EL (cell line): ENCODE measurements around the gene FERMT3.

Experiments
- DNase-seq: peaks from one replicate; pipeline ENCODE4 v3.0.0-alpha.2; 2016

Gene FERMT3

DNA sequence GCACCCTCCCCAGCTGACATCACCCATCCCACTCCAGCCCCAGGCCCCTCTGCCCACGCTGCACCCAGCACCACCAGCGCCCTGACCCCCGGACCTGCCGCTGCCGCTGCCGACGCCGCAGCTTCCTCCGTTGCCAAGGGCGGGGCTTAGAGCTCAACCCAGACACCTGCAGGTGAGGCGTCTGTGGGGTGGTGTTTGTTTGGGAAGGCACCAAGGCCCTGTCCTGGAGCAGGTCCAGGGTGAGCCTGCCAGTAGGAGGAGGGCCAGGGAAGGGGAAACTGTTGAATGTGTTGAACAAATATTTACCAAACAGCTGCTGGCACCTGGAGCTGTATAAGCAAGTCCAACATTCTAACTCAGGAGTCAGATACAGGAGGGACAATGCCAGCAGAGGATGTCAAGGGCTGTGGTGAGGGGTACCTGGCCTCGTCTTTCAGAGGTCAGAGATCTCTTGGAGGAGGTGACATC, 31.0 kb downstream of the FERMT3 start:
- no peak for DNase-seq

DNA sequence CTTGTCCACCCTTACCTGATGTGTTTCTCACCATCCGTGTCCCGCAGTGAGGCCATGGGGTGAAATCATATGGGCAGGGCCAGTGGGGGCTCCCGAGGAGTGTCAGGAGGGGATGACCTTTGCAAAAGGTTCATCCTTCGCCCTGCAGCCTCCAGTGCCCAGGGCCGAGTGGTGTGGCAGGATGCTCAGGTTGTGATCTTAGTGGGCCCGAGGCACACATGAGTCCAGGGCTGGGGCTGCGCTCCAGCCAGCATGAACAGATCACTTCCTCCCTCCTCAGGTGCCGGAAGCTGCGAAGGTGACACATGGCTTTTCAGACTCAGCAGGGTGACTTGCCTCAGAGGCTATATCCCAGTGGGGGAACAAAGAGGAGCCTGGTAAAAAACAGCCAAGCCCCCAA, 31.6 kb downstream of the FERMT3 start:
- DNase-seq = no peak

DNA sequence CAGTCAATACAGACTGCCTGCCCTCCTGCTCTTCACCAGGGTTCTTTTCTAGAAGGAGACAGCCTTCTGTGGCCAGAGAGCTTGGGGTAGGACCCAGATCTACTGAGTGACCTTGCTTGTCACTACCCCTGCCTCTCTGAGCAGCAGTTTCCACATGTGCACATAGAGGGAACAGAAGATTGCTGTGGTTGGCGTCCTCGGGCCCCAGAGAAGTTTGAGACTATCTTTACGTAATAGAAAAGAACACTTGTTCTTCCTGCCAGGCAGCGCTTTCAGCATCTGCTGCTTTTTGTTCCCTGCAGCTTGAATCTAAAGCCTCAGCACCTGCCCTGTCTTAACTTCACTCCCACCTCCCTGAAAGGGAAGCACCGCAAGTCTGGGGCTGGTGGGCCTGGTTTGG, 32.5 kb downstream of the FERMT3 start:
- no peak for DNase-seq

- DNase-seq = no peak
Observed at GRCh38 chr11:64239662-64240434, 33.3 kb downstream of the FERMT3 start.

DNA sequence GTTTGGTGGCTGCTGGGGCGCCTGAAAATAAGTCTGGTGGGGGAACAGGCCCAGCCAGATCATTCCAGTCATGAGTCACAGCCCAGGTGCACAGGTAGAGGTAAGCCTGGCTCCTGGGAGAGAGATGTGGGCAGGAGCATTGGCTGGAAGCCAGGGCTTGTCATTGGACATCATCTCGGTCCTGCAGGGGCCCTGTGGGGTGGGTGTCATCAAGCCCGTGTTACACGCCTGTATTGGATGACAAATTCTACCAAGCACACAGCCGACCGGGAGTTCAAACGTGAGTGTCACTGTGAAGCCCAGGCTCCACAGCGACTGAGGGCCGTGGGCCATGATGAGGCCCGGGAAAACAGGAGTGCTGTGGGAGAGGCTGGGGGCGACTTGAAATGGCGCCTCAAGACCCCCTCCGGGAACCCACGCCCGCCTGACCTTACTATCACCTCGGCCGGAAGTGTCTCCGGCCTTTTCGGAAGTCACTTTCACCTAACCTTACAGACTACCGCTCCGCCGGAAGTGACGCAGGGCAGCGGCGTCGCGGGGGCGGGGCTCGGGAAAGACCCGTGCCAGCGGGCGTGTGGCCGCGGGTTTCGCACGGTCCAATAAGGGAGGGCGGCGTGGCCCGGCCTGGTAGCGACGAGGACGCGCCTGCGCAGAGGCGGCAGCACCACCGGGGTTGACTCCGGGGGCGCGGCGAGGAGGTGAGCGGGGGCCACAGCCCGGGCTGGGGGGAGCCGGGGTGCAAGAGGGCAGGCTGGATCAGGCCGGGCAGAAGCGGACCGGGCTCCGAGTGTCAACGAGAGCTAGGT, 34.1 kb downstream of the FERMT3 start, which contains the start of gene FKBP2:
FKBP2 (plus strand) TSS at position 661 of the 806 bp plus-strand sequence. CDS start 1,293 bp downstream, outside the sequence.
- peak; percentile 97 for DNase-seq

DNA sequence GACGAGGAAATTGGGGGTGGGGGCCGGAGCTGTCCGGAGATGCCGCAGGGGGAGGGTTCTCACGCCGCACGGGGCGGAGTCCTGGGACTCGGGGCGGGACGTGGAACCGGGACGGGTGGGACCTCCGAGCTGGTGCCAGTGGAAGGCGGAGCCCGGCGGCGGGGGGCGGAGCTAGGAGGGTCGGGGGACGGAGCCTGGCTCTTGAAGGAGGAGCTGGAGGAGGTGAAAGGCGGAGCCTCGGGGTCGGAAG, 34.6 kb downstream of the FERMT3 start:
- DNase-seq = peak; percentile 99

GRCh38 chr11:64241491-64242374, 35.2 kb downstream of the FERMT3 start:
- DNase-seq = peak; percentile 71

DNA sequence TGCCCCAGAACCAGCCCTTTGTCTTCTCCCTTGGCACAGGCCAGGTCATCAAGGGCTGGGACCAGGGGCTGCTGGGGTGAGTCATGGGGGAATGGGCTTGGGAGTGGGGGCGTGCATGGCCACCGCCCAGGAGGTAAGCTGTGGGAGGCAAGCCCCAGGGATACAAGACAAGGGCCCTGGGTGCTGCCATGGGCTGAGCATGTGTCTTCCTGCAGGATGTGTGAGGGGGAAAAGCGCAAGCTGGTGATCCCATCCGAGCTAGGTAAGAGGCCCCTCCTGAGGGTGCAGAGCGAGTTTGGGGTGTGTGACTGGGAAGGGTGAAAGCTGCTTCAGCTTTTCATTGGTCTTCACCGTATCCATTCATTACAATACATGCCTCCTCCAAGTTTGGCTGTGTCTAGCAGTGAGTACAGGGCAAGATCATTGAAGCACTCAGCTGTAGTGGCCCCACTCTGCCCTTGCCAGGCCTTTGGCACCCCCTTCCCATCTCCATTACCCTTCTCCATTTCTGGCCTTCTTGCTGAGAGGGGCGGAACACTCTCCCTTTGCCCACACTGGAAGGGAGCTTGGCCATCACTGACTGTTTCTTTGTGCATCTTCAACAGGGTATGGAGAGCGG, 36.8 kb downstream of the FERMT3 start:
- peak; percentile 21 for DNase-seq

GRCh38 chr11:64244107-64244506, 37.6 kb downstream of the FERMT3 start:
- DNase-seq = no peak

DNA sequence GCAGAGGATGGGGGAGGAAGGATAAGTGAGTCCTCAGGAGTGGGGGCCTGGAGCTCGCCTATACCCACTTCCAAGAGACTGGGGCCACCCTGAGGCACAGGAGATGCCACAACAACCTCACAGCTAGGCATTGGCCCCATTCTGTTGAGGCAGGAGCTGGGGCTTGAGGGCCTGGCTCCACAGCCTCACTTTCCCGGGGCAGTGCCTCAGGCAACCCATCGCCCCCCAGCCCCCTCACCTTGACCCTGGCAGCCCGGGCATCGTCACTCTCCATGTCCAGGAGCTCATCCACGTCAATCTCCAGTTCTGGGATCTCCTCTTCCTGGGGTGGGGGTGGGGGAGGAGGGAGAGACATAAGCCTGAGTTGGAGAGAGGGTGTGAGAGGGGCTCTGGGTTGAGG, 38.4 kb downstream of the FERMT3 start:
- no peak for DNase-seq

DNA sequence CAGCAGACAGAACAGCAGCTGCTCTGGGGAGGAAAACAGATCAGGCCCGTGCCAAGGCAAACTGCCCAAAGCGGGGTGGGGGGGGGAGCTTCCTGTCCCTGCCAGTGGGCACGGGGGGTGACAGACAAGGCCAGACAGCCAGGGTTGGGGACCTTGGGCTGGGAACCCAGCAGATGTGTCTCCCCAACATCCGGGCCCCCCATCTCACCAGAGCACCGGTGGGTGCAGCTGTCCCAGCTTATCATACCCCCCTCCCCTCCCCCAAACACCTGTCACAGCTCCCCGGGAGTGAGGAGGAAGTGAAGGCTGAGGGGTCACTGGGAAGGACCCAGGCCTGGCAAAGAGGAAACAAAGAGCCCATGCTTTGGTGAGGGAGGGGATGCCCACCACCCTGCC, 38.9 kb downstream of the FERMT3 start:
- peak; percentile 52 for DNase-seq

- DNase-seq = peak; percentile 98
Observed at GRCh38 chr11:64245797-64246620, 39.5 kb downstream of the FERMT3 start.

- peak; percentile 17 for DNase-seq
Observed at GRCh38 chr11:64246621-64246870, 40.0 kb downstream of the FERMT3 start.

- DNase-seq = peak; percentile 86
Observed at GRCh38 chr11:64246871-64247728, 40.6 kb downstream of the FERMT3 start, which contains the start of gene PPP1R14B. PPP1R14B (minus strand) TSS chr11:64246943; CDS start chr11:64246673, 270 bp downstream.

DNA sequence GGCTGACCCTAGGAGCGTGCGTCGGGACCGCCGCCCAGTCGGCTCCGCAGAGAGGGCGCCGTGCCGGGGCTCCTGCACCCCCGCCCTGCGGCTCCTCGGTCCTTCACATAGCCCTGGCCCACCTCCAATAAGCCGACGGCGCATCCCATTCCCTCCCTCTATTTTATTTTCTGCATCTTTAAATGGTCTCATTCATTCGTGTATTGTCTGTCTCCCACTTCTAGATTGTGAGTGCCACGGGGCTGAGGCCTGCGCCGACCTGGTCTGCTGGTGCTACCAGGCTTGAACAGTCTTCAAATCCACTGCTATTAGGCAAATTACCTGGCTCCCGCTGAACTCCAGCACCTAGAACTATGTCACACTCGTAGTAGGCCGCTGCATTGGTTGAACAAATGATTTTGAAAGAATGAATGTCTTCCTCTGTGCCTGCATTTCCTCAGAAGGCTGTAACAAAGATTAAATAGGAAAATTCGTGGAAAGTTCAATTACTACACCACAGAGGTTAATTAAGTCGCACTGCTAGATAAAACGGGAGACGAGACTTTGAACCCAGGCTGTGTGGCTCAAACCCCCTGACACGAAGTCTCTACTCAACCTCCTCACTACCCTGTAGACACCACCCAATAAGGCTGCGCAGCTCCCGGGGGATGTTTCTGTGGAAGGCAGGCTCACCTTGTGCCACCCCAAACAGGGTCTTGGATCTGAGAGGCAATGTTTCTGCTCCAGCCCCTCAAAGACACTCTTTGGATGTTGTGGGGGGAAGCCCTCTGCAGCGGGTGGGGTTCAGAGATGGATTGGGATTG, 41.4 kb downstream of the FERMT3 start:
- no peak for DNase-seq

DNA sequence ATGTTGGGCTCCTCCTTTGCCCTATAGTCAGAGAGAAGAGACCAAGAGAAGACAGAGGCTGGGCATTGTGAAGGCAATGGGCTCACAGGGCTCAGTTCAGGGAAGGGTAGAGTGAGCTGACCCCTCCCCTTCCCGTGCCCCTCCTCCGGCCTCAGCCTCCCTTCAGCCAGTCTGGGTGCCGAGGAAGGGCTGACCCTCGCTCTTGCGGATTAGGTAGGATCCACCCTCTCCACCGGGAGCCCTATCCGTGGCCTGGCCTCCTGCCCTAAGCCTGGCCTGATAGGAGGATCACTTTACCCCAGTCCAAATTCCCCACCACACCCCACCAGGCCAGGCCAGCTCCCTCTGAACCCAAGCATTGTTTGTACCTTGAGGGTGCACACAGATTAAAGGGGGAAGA, 42.1 kb downstream of the FERMT3 start:
- DNase-seq = no peak

GRCh38 chr11:64249038-64249437, 42.5 kb downstream of the FERMT3 start:
- no peak for DNase-seq

DNA sequence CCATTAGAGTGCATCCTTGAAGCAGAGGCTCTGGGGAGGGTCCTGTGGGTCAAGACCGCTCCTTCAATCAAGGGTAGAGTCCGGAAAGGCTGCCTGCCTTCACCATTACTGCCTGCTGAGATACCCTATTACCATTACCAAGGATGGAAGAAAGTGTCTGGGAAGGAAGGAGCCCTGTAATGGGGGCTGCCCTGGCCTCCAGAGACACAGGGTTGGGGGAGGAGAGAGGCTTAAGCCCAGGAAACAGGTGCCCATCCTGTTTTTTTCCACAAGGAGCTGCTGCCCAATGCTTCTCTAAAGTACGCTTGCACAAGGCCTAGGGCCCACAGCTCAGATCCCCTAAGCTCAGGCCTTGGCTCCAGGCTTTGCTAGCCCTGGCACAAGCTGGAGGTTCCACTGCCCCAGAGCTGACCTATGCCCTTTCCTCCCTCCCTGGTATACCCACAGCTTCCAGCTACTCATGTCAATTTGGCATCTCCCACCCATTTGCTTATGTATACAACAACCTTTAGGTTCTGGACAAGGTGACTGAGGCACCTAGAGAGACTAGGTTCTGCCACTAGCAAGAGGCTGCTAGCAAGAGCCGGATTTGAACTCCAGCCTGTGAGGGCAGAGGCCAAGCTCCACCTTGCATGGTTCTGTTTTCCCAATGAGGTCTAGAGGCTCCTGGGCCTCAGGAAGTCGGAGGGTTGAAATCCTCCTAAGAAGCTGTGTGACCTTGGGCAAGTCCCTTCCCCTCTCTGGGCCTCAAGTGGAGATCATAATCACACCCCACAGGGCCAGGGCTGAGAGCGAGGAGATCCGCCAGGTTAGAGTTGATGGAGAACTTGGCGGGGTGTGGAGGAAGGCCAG, 43.3 kb downstream of the FERMT3 start:
- DNase-seq = no peak

GRCh38 chr11:64250415-64251015, 44.0 kb downstream of the FERMT3 start:
- peak; percentile 24 for DNase-seq
